K562 (cell line): ENCODE measurements around the gene S100A2. TPM values are rescaled to one million over a fixed set of nuclear protein-coding genes. Genes with fewer than 3 reads are reported as not detected.

Experiments used
- ARHGAP35 ChIP-seq: fragments of 450-650 bp; IDR thresholded peaks from 2 replicates; pipeline ENCODE4 v1.6.1; 2018; ENCODE audit not compliant: partially characterized antibody
- ARID2 ChIP-seq: fragments of 450-650 bp; IDR thresholded peaks from 2 replicates; pipeline ENCODE4 v1.6.1; 2017; ENCODE audit warnings: antibody characterized with exemption, mild to moderate bottlenecking
- BACH1 ChIP-seq: fragments of 200-800 bp; sonication (Bioruptor generic); IDR thresholded peaks from 2 replicates; pipeline ENCODE4 v1.6.1; 2016; ENCODE audit warnings: missing genetic modification characterization, missing compliant biosample characterization
- BRD4 ChIP-seq: fragments of 200-600 bp; sonication (generic); IDR thresholded peaks from 2 replicates; pipeline ENCODE4 v1.6.1; 2017; ENCODE audit warnings: inconsistent platforms
- CBX1 ChIP-seq: sonication (generic); IDR thresholded peaks from 2 replicates; pipeline ENCODE4 v1.6.1; 2016; ENCODE audit warnings: antibody characterized with exemption, low read depth, mild to moderate bottlenecking
- CBX2 ChIP-seq: fragments of 200-600 bp; sonication (generic); IDR thresholded peaks from one replicate; pipeline ENCODE4 v1.6.1; 2012; ENCODE audit warnings: mild to moderate bottlenecking, low read length, inconsistent platforms; ENCODE audit not compliant: insufficient read depth, poor library complexity, severe bottlenecking
- CC2D1A ChIP-seq: fragments of 450-650 bp; IDR thresholded peaks from 2 replicates; pipeline ENCODE4 v1.6.1; 2017; ENCODE audit warnings: mild to moderate bottlenecking
- CHD1 ChIP-seq: fragments of 200-600 bp; sonication (generic); IDR thresholded peaks from one replicate; pipeline ENCODE4 v1.6.1; 2012; ENCODE audit warnings: mild to moderate bottlenecking, moderate library complexity, low read length, inconsistent platforms
- ELF2 ChIP-seq: fragments of 250-450 bp; sonication (Bioruptor Pico); IDR thresholded peaks from 2 replicates; pipeline ENCODE4 v1.5.0; 2021; ENCODE audit warnings: mild to moderate bottlenecking
- FOS ChIP-seq: IDR thresholded peaks from 3 replicates; pipeline ENCODE4 v1.6.1; 2011; ENCODE audit not compliant: insufficient read length; ENCODE audit errors: extremely low read depth
- FOXJ2 ChIP-seq: fragments of 200-800 bp; sonication (Bioruptor generic); IDR thresholded peaks from 2 replicates; pipeline ENCODE4 v1.6.1; 2016; ENCODE audit warnings: missing genetic modification characterization, missing compliant biosample characterization
- HDAC8 ChIP-seq: fragments of 450-650 bp; IDR thresholded peaks from 2 replicates; pipeline ENCODE4 v1.6.1; 2016; ENCODE audit warnings: mild to moderate bottlenecking, missing genetic modification characterization, moderate library complexity, missing compliant biosample characterization
- HEY1 ChIP-seq: fragments of 250-450 bp; sonication (Bioruptor Pico); IDR thresholded peaks from 2 replicates; pipeline ENCODE4 v1.5.0; 2020; ENCODE audit warnings: mild to moderate bottlenecking, moderate library complexity, borderline replicate concordance
- IFI16 ChIP-seq: fragments of 250-450 bp; sonication (Bioruptor Pico); IDR thresholded peaks from 2 replicates; pipeline ENCODE4 v2.1.2; 2022; ENCODE audit warnings: mild to moderate bottlenecking, inconsistent platforms
- ILK ChIP-seq: fragments of 450-650 bp; IDR thresholded peaks from 2 replicates; pipeline ENCODE4 v1.6.1; 2016; ENCODE audit warnings: missing genetic modification characterization, low read depth, mild to moderate bottlenecking, missing compliant biosample characterization, moderate library complexity, borderline replicate concordance
- JUN ChIP-seq, 2 experiments: sonication (generic) in 1 of 2; formaldehyde crosslinking in 1 of 2; IDR thresholded peaks; 2 replicates each; pipeline versions ENCODE4 v1.6.1 to v1.8.0; 2012 to 2022; ENCODE audit warnings: borderline replicate concordance in 2 of 2, mild to moderate bottlenecking in 2 of 2, improper control_type of control experiment in 1 of 2, low read depth in 1 of 2, low read length in 1 of 2, missing genetic modification reagents in 1 of 2
- KAT2B ChIP-seq: IDR thresholded peaks from one replicate; pipeline ENCODE4 v1.6.1; 2012; ENCODE audit warnings: low read depth, mild to moderate bottlenecking, control low read depth, inconsistent platforms, low read length, moderate library complexity
- KAT8 ChIP-seq: fragments of 450-650 bp; IDR thresholded peaks from 2 replicates; pipeline ENCODE4 v1.6.1; 2016; ENCODE audit warnings: low read depth, mild to moderate bottlenecking
- KHSRP ChIP-seq: fragments of 450-650 bp; IDR thresholded peaks from 2 replicates; pipeline ENCODE4 v1.6.1; 2017
- L3MBTL2 ChIP-seq: fragments of 450-650 bp; IDR thresholded peaks from 2 replicates; pipeline ENCODE4 v1.6.1; 2016; ENCODE audit warnings: mild to moderate bottlenecking, moderate library complexity
- MAFF ChIP-seq: IDR thresholded peaks from 2 replicates; pipeline ENCODE4 v1.6.1; 2012; ENCODE audit warnings: low read length, improper control_type of control experiment
- NCOA2 ChIP-seq, 2 experiments: fragments of 450-650 bp; IDR thresholded peaks; 2 replicates each; pipeline ENCODE4 v1.6.1; 2018; ENCODE audit warnings: mild to moderate bottlenecking in 2 of 2, moderate library complexity in 1 of 2; ENCODE audit not compliant: partially characterized antibody in 2 of 2
- NCOA6 ChIP-seq: fragments of 450-650 bp; IDR thresholded peaks from 2 replicates; pipeline ENCODE4 v1.6.1; 2017; ENCODE audit warnings: mild to moderate bottlenecking
- NFE2L1 ChIP-seq: fragments of 450-650 bp; IDR thresholded peaks from 2 replicates; pipeline ENCODE4 v1.6.1; 2016; ENCODE audit warnings: missing genetic modification characterization, low read depth, mild to moderate bottlenecking, missing compliant biosample characterization, moderate library complexity, borderline replicate concordance
- PRMT5 ChIP-seq: sonication (generic); formaldehyde crosslinking; IDR thresholded peaks from 2 replicates; pipeline ENCODE4 v1.5.0; 2020; ENCODE audit warnings: missing genetic modification reagents
- RB1 ChIP-seq: fragments of 450-650 bp; IDR thresholded peaks from 2 replicates; pipeline ENCODE4 v1.6.1; 2017; ENCODE audit warnings: low read depth, mild to moderate bottlenecking
- RFX7 ChIP-seq: fragments of 250-450 bp; sonication (Bioruptor Pico); IDR thresholded peaks from 2 replicates; pipeline ENCODE4 v1.5.1; 2021; ENCODE audit warnings: mild to moderate bottlenecking
- SIRT6 ChIP-seq: IDR thresholded peaks from one replicate; pipeline ENCODE4 v1.6.1; 2012; ENCODE audit warnings: low read depth, mild to moderate bottlenecking, control low read depth, inconsistent platforms, low read length, moderate library complexity
- TAL1 ChIP-seq: fragments of 450-650 bp; IDR thresholded peaks from 2 replicates; pipeline ENCODE4 v1.6.1; 2016; ENCODE audit warnings: mild to moderate bottlenecking
- TEAD1 ChIP-seq, 2 experiments: fragments of 450-650 bp in 1 of 2; sonication (generic) in 1 of 2; formaldehyde crosslinking; IDR thresholded peaks; 2 replicates each; pipeline versions ENCODE4 v1.4.0 to v1.8.0; 2020 to 2022; ENCODE audit warnings: mild to moderate bottlenecking in 2 of 2, missing genetic modification reagents in 1 of 2
- TEAD2 ChIP-seq: fragments of 450-650 bp; IDR thresholded peaks from 2 replicates; pipeline ENCODE4 v1.6.1; 2016; ENCODE audit warnings: missing genetic modification characterization, control low read depth, missing compliant biosample characterization
- ZC3H4 ChIP-seq: sonication (generic); formaldehyde crosslinking; IDR thresholded peaks from 2 replicates; pipeline ENCODE4 v1.9.0; 2021; ENCODE audit warnings: missing genetic modification reagents, borderline replicate concordance
- ZFX ChIP-seq: sonication (generic); formaldehyde crosslinking; IDR thresholded peaks from 2 replicates; pipeline ENCODE4 v1.8.0; 2022; ENCODE audit warnings: mild to moderate bottlenecking, missing genetic modification reagents, moderate library complexity
- ZNF785 ChIP-seq: fragments of 250-450 bp; sonication (Bioruptor Pico); IDR thresholded peaks from 2 replicates; pipeline ENCODE4 v1.4.0; 2020; ENCODE audit warnings: mild to moderate bottlenecking
- polyA plus RNA-seq, 8 experiments: library from polyadenylated mRNA; depleted of rRNA in 4 of 8; stranded (reverse) in 5 of 8; unstranded in 3 of 8; fragments of >200 nt; fragmentation: Nextera tagmentation in 2 of 8; fragmentation: Illumina TruSeq in 1 of 8; extraction: Ambion mirVana in 2 of 8; extraction: Trizol in 1 of 8; gene quantifications; 2 replicates each; pipeline versions ENCODE4 v1.2.1 to v1.2.3, GENCODE V29; 2011 to 2014; ENCODE audit warnings: inconsistent platforms in 1 of 8, missing spikeins in 1 of 8
- total RNA-seq, 7 experiments: library from RNA; depleted of rRNA in 6 of 7; stranded (reverse); fragments of >200 nt in 6 of 7; fragmentation: Illumina TruSeq in 2 of 7; extraction: Trizol in 2 of 7; gene quantifications; 2 replicates each; pipeline versions ENCODE4 v1.2.1 to v1.2.3, GENCODE V29; 2011 to 2021; ENCODE audit warnings: low replicate concordance in 1 of 7

S100A2 gene
- total and polyA plus RNA-seq, 9 of the 15 experiments (the other 6 are each of a cell fraction or from before 2014, with no cell fraction given), result 0.28 to 0.65 (median 0.44) TPM; not detected in 4

GRCh38 chr1:153568367-153569099 is 2.9 kb upstream of the S100A2 start (continued):
- no peak for TF ChIP-seq RFX7
- TF ChIP-seq FOXJ2 (tag), result no peak
- TF ChIP-seq CBX1, result no peak
- TF ChIP-seq HDAC8, result no peak
- no peak for TF ChIP-seq MAFF
- peak; percentile 69; the same call in 1 of the 2 replicates for TF ChIP-seq RB1
- TF ChIP-seq NCOA6, result no peak
- TF ChIP-seq CBX2, result no peak
- TF ChIP-seq ARID2, result peak; percentile 98
- no peak for TF ChIP-seq ZC3H4 (CRISPR knock-in tag)
- no peak for TF ChIP-seq KAT2B
- TF ChIP-seq NFE2L1 (tag), result no peak
- TF ChIP-seq PRMT5 (CRISPR knock-in tag), result no peak
- TF ChIP-seq IFI16 (CRISPR knock-in tag), result no peak
- peak; percentile 43 for TF ChIP-seq ZFX
- no peak for TF ChIP-seq ZNF785 (CRISPR knock-in tag)
- TF ChIP-seq NCOA2 (IDR thresholded peaks at IDR 0.05; ENCODE audit: partially characterized antibody in 2 of 2), result no peak
- TF ChIP-seq FOS, result no peak
- peak; percentile 31; the same call in 1 of the 2 replicates for TF ChIP-seq BRD4
- peak; percentile 73 for TF ChIP-seq L3MBTL2
- no peak for TF ChIP-seq HEY1
- TF ChIP-seq CHD1, result no peak
- TF ChIP-seq KAT8, result no peak
- no peak for TF ChIP-seq ELF2 (CRISPR knock-in tag)
- TF ChIP-seq KHSRP, result no peak
- TF ChIP-seq JUN (IDR thresholded peaks at IDR 0.05; ENCODE audit: borderline replicate concordance, low read depth, low read length), result no peak
- TF ChIP-seq JUN (CRISPR knock-in tag; IDR thresholded peaks at IDR 0.05; ENCODE audit: borderline replicate concordance), result no peak
- TF ChIP-seq CC2D1A, result peak; percentile 89
- no peak for TF ChIP-seq SIRT6
- TF ChIP-seq ILK, result no peak
- TF ChIP-seq TEAD1 (CRISPR knock-in tag; IDR thresholded peaks at IDR 0.05), result peak in 1 of 2 experiments; percentile 52; a peak in 2 of 4 replicates
- no peak for TF ChIP-seq ARHGAP35
- no peak for TF ChIP-seq BACH1
- TF ChIP-seq TAL1, result no peak
- 0 out of 2 replicates have a peak, but pooled peaks have one; percentile 7 for TF ChIP-seq TEAD2 (tag)
